OCI-LY1 (cell line): ENCODE measurements around the gene VWA8.

Experiments used
- CTCF ChIP-seq: fragments of 200-600 bp; sonication (generic), shearing (Covaris generic); IDR thresholded peaks from 2 replicates; pipeline ENCODE4 v1.5.1; 2017; ENCODE audit warnings: mild to moderate bottlenecking, antibody characterized with exemption, low read length, moderate library complexity, mixed read lengths
- EZH2 ChIP-seq: fragments of 200-600 bp; sonication (generic), shearing (Covaris generic); IDR thresholded peaks from 2 replicates; pipeline ENCODE4 v1.8.0; 2017; ENCODE audit warnings: borderline replicate concordance, mixed run types, mild to moderate bottlenecking, antibody characterized with exemption, low read length, moderate library complexity, mixed read lengths

- TF ChIP-seq CTCF (no peak), EZH2 (no peak)
These were observed 195.9 kb downstream of the VWA8 start for GRCh38 chr13:41765020-41765419.
